Choroid plexus epithelial cell (primary cell): ENCODE measurements around the gene EVA1A.

Experiments used
- DNase-seq: peaks from one replicate; pipeline ENCODE4 v3.0.0-alpha.2; 2010; ENCODE audit warnings: low read depth
- H3K4me3 ChIP-seq: 2 replicates; pipeline ENCODE4 v1.5.1; 2011; ENCODE audit warnings: low read depth, mild to moderate bottlenecking, control low read depth, low read length, moderate library complexity
- CTCF ChIP-seq: conservative IDR thresholded peaks from 2 replicates; pipeline ENCODE4 v1.5.1; 2011; ENCODE audit warnings: low read depth, mild to moderate bottlenecking, control low read depth, inconsistent platforms, low read length, moderate library complexity

EVA1A gene

GRCh38 chr2:75551434-75551833 lies 9.3 kb downstream of the EVA1A start:
- TF ChIP-seq CTCF = no peak
- no peak overlapping the region for H3K4me3 ChIP-seq
- DNase-seq = no peak

- no peak overlapping the region for H3K4me3 ChIP-seq
- no peak for DNase-seq
- no peak for TF ChIP-seq CTCF
These were observed 11.1 kb downstream of the EVA1A start for GRCh38 chr2:75549401-75550253.

GRCh38 chr2:75548036-75548573 lies 12.6 kb downstream of the EVA1A start:
- peak; percentile 57 for DNase-seq
- TF ChIP-seq CTCF = no peak
- H3K4me3 ChIP-seq = no peak overlapping the region

GRCh38 chr2:75547345-75548035 lies 13.2 kb downstream of the EVA1A start:
- peak; percentile 96 for DNase-seq
- TF ChIP-seq CTCF = no peak
- no peak overlapping the region for H3K4me3 ChIP-seq

GRCh38 chr2:75545922-75546321 lies 14.8 kb downstream of the EVA1A start:
- H3K4me3 ChIP-seq = no peak overlapping the region
- no peak for DNase-seq
- no peak for TF ChIP-seq CTCF

- no peak for DNase-seq
- TF ChIP-seq CTCF = no peak
- no peak overlapping the region for H3K4me3 ChIP-seq
These were observed 15.4 kb downstream of the EVA1A start for GRCh38 chr2:75545387-75545786.

- H3K4me3 ChIP-seq = no peak overlapping the region
- no peak for TF ChIP-seq CTCF
- DNase-seq = no peak
These were observed 17.3 kb downstream of the EVA1A start for GRCh38 chr2:75543446-75543845.
